Central memory CD8-positive, alpha-beta T cell (primary cell): ENCODE data around the gene DES.

Experiments used
- ATAC-seq: fragments of 150-1000 bp; cut with Tn5 transposase; replicated peaks from 2 replicates; pipeline ENCODE4 v1.10.0; 2022; ENCODE audit warnings: mild to moderate bottlenecking, moderate FRiP score, moderate number of reproducible peaks; ENCODE audit not compliant: poor library complexity, severe bottlenecking; ENCODE audit errors: extremely low read depth
- DNase-seq, 2 donors: peaks; one replicate each; pipeline ENCODE4 v3.0.0; 2021; ENCODE audit warnings: low spot score in 2 of 2
- H3K27ac Mint-ChIP-seq: one replicate; pipeline ENCODE4 v1.8.0; 2022; ENCODE audit warnings: low read depth, mild to moderate bottlenecking, moderate library complexity, mixed read lengths
- H3K27me3 Mint-ChIP-seq: one replicate; pipeline ENCODE4 v1.8.0; 2022; ENCODE audit warnings: mixed read lengths
- H3K36me3 Mint-ChIP-seq: one replicate; pipeline ENCODE4 v1.8.0; 2022; ENCODE audit warnings: mild to moderate bottlenecking, moderate library complexity, mixed read lengths; ENCODE audit not compliant: insufficient read depth
- H3K4me1 Mint-ChIP-seq: one replicate; pipeline ENCODE4 v1.8.0; 2022; ENCODE audit warnings: mixed read lengths
- H3K4me3 Mint-ChIP-seq: one replicate; pipeline ENCODE4 v1.8.0; 2022; ENCODE audit warnings: mild to moderate bottlenecking, moderate library complexity, mixed read lengths
- H3K9me3 Mint-ChIP-seq: one replicate; pipeline ENCODE4 v1.8.0; 2022; ENCODE audit warnings: mixed read lengths

The DES gene

GRCh38 chr2:219440388-219441256, 22.4 kb downstream of the DES start:
- Mint-ChIP-seq H3K27ac (no peak overlapping the region), H3K27me3 (peaks cover 48% of the 10 kb centered on the region), H3K9me3 (no peaks in the 10 kb centered on the region), H3K36me3 (peaks cover 4% of the 10 kb centered on the region), H3K4me1 (peaks cover 19% of the 10 kb centered on the region), H3K4me3 (peak overlapping the region; percentile 69)
- no peak for DNase-seq
- ATAC-seq: no peak

- Mint-ChIP-seq H3K36me3 (peaks cover 2% of the 10 kb centered on the region), H3K4me1 (peaks cover 19% of the 10 kb centered on the region), H3K27me3 (peaks cover 53% of the 10 kb centered on the region), H3K4me3 (peak overlapping the region; percentile 82), H3K27ac (peak overlapping the region; percentile 43), H3K9me3 (no peaks in the 10 kb centered on the region)
- ATAC-seq: peak; percentile 48
- DNase-seq: no peak
Measured at GRCh38 chr2:219441451-219442255, 23.5 kb downstream of the DES start.

- peaks cover 19% of the 10 kb centered on the region for H3K4me1 Mint-ChIP-seq
- H3K27ac Mint-ChIP-seq: no peak overlapping the region
- H3K9me3 Mint-ChIP-seq: no peaks in the 10 kb centered on the region
- peaks cover 2% of the 10 kb centered on the region for H3K36me3 Mint-ChIP-seq
- ATAC-seq (no peak), DNase-seq (no peak)
- H3K27me3 Mint-ChIP-seq: peaks cover 53% of the 10 kb centered on the region
- H3K4me3 Mint-ChIP-seq: peak overlapping the region; percentile 82
Measured at GRCh38 chr2:219442256-219443015, 24.3 kb downstream of the DES start.

- Mint-ChIP-seq H3K27me3 (peaks cover 53% of the 10 kb centered on the region), H3K9me3 (no peaks in the 10 kb centered on the region)
Measured at GRCh38 chr2:219443016-219443696, 25.0 kb downstream of the DES start.

GRCh38 chr2:219443697-219444023, 25.5 kb downstream of the DES start:
- peaks cover 53% of the 10 kb centered on the region for H3K27me3 Mint-ChIP-seq
- peak overlapping the region; percentile 82 for H3K4me3 Mint-ChIP-seq
- H3K9me3 Mint-ChIP-seq: no peaks in the 10 kb centered on the region
- no peak overlapping the region for H3K27ac Mint-ChIP-seq
- DNase-seq (no peak), ATAC-seq (no peak)
- H3K4me1 Mint-ChIP-seq: peaks cover 19% of the 10 kb centered on the region
- H3K36me3 Mint-ChIP-seq: peaks cover 2% of the 10 kb centered on the region

More at GRCh38 chr2:219443016-219443696, 25.0 kb downstream of the DES start:
- H3K36me3 Mint-ChIP-seq: peaks cover 2% of the 10 kb centered on the region
- H3K4me3 Mint-ChIP-seq: peak overlapping the region; percentile 82
- peaks cover 19% of the 10 kb centered on the region for H3K4me1 Mint-ChIP-seq
- no peak overlapping the region for H3K27ac Mint-ChIP-seq
- DNase-seq: no peak
- ATAC-seq: no peak

- ATAC-seq: no peak
- H3K9me3 Mint-ChIP-seq: no peaks in the 10 kb centered on the region
- H3K4me1 Mint-ChIP-seq: peaks cover 19% of the 10 kb centered on the region
- H3K36me3 Mint-ChIP-seq: peaks cover 2% of the 10 kb centered on the region
- no peak for DNase-seq
- no peak overlapping the region for H3K27ac Mint-ChIP-seq
- peaks cover 59% of the 10 kb centered on the region for H3K27me3 Mint-ChIP-seq
- H3K4me3 Mint-ChIP-seq: no peak overlapping the region
Measured at GRCh38 chr2:219444566-219445091, 26.5 kb downstream of the DES start.

GRCh38 chr2:219445220-219445640, 27.1 kb downstream of the DES start:
- Mint-ChIP-seq H3K27me3 (peaks cover 65% of the 10 kb centered on the region), H3K4me3 (no peak overlapping the region), H3K27ac (no peak overlapping the region), H3K36me3 (peaks cover 2% of the 10 kb centered on the region), H3K9me3 (no peaks in the 10 kb centered on the region), H3K4me1 (peaks cover 19% of the 10 kb centered on the region)
- ATAC-seq (no peak), DNase-seq (no peak)

GRCh38 chr2:219446101-219446504, 27.9 kb downstream of the DES start:
- peaks cover 67% of the 10 kb centered on the region for H3K27me3 Mint-ChIP-seq
- H3K9me3 Mint-ChIP-seq: no peaks in the 10 kb centered on the region
- H3K36me3 Mint-ChIP-seq: no peaks in the 10 kb centered on the region
- DNase-seq: no peak
- no peak for ATAC-seq
- peaks cover 15% of the 10 kb centered on the region for H3K4me1 Mint-ChIP-seq
- no peak overlapping the region for H3K27ac Mint-ChIP-seq
- H3K4me3 Mint-ChIP-seq: no peak overlapping the region

GRCh38 chr2:219446689-219447088, 28.5 kb downstream of the DES start:
- peaks cover 9% of the 10 kb centered on the region for H3K4me1 Mint-ChIP-seq
- no peak overlapping the region for H3K27ac Mint-ChIP-seq
- H3K36me3 Mint-ChIP-seq: no peaks in the 10 kb centered on the region
- ATAC-seq (no peak), DNase-seq (no peak)
- H3K9me3 Mint-ChIP-seq: no peaks in the 10 kb centered on the region
- H3K27me3 Mint-ChIP-seq: peaks cover 64% of the 10 kb centered on the region
- no peak overlapping the region for H3K4me3 Mint-ChIP-seq

GRCh38 chr2:219447242-219448098, 29.3 kb downstream of the DES start:
- Mint-ChIP-seq H3K4me1 (peaks cover 8% of the 10 kb centered on the region), H3K27me3 (peaks cover 65% of the 10 kb centered on the region), H3K27ac (no peak overlapping the region), H3K9me3 (no peaks in the 10 kb centered on the region), H3K36me3 (no peaks in the 10 kb centered on the region), H3K4me3 (no peak overlapping the region)
- DNase-seq: no peak
- ATAC-seq: no peak

- Mint-ChIP-seq H3K4me1 (no peaks in the 10 kb centered on the region), H3K4me3 (no peak overlapping the region), H3K27me3 (peaks cover 65% of the 10 kb centered on the region), H3K9me3 (no peaks in the 10 kb centered on the region), H3K27ac (no peak overlapping the region), H3K36me3 (no peaks in the 10 kb centered on the region)
- no peak for DNase-seq
- ATAC-seq: no peak
Measured at GRCh38 chr2:219448099-219448775, 30.1 kb downstream of the DES start.
